Measurements from ENCODE around the gene PSORS1C2. TPM values are rescaled to one million over a fixed set of nuclear protein-coding genes. Genes with fewer than 3 reads are reported as not detected.

PSORS1C2 gene
- total RNA-seq, 3 donors from 2014 or later (not counting 1 experiment from before 2014, with no cell fraction given): not detected

GRCh38 chr6:31142361-31142761 lies 3.5 kb upstream of the PSORS1C2 start:
- WGBS (ENCODE audit: insufficient coverage): 86% methylated on average over 2 of the region's 2 CpGs
- no peak for TF ChIP-seq CTCF (IDR thresholded peaks at IDR 0.05)
- ATAC-seq (no peak), DNase-seq (no peak)
- Histone ChIP-seq H3K4me1 (ENCODE audit: control insufficient read depth, insufficient read depth, low read length) (peaks cover 6% of the 10 kb centered on the region), H3K9me3 (ENCODE audit: control insufficient read depth, insufficient read depth, low read length) (no peaks in the 10 kb centered on the region), H3K36me3 (ENCODE audit: control insufficient read depth, insufficient read depth, low read length) (peaks cover 2% of the 10 kb centered on the region), H3K27me3 (ENCODE audit: control insufficient read depth, insufficient read depth, low read length) (no peaks in the 10 kb centered on the region), H3K4me3 (ENCODE audit: low read length) (no peak overlapping the region), H3K27ac (ENCODE audit: low read length) (no peak overlapping the region)
- Mint-ChIP-seq H3K27ac (no peak overlapping the region), H3K27me3 (ENCODE audit: low read depth in 2 of 2) (peaks cover 0 to 3% of the 10 kb centered on the region in 2 donors), H3K4me3 (no peak overlapping the region), H3K36me3 (no peaks in the 10 kb centered on the region), H3K4me1 (peaks cover 4 to 5% of the 10 kb centered on the region in 2 donors), H3K9me3 (no peaks in the 10 kb centered on the region)
- intact Hi-C loops (cut with micrococcal nuclease): no loop called here

- intact Hi-C loops (cut with micrococcal nuclease): no loop called here
- peaks cover 2% of the 10 kb centered on the region for H3K36me3 ChIP-seq (ENCODE audit: control insufficient read depth, insufficient read depth, low read length)
- DNase-seq (no peak), ATAC-seq (no peak)
- no peak overlapping the region for H3K4me3 ChIP-seq (ENCODE audit: low read length)
- peaks cover 0 to 3% of the 10 kb centered on the region in 2 donors for H3K27me3 Mint-ChIP-seq (ENCODE audit: low read depth in 2 of 2)
- peaks cover 6% of the 10 kb centered on the region for H3K4me1 ChIP-seq (ENCODE audit: control insufficient read depth, insufficient read depth, low read length)
- H3K27ac Mint-ChIP-seq: no peak overlapping the region
- no peaks in the 10 kb centered on the region for H3K27me3 ChIP-seq (ENCODE audit: control insufficient read depth, insufficient read depth, low read length)
- no peak for TF ChIP-seq CTCF (IDR thresholded peaks at IDR 0.05)
- H3K9me3 ChIP-seq (ENCODE audit: control insufficient read depth, insufficient read depth, low read length): no peaks in the 10 kb centered on the region
- H3K4me3 Mint-ChIP-seq: no peak overlapping the region
- no peaks in the 10 kb centered on the region for H3K9me3 Mint-ChIP-seq
- H3K36me3 Mint-ChIP-seq: no peaks in the 10 kb centered on the region
- peaks cover 5 to 6% of the 10 kb centered on the region in 2 donors for H3K4me1 Mint-ChIP-seq
- H3K27ac ChIP-seq (ENCODE audit: low read length): no peak overlapping the region
- 91% methylated on average over 15 of the region's 15 CpGs for WGBS (ENCODE audit: insufficient coverage)
Measured at GRCh38 chr6:31140643-31141042, 1.8 kb upstream of the PSORS1C2 start.

- Mint-ChIP-seq H3K27ac (no peak overlapping the region), H3K4me1 (peaks cover 5 to 6% of the 10 kb centered on the region in 2 donors), H3K36me3 (no peaks in the 10 kb centered on the region), H3K4me3 (no peak overlapping the region), H3K27me3 (ENCODE audit: low read depth in 2 of 2) (peaks cover 0 to 3% of the 10 kb centered on the region in 2 donors), H3K9me3 (no peaks in the 10 kb centered on the region)
- TF ChIP-seq CTCF (IDR thresholded peaks at IDR 0.05): no peak
- DNase-seq: no peak
- H3K9me3 ChIP-seq (ENCODE audit: control insufficient read depth, insufficient read depth, low read length): no peaks in the 10 kb centered on the region
- H3K27ac ChIP-seq (ENCODE audit: low read length): no peak overlapping the region
- H3K4me1 ChIP-seq (ENCODE audit: control insufficient read depth, insufficient read depth, low read length): peaks cover 6% of the 10 kb centered on the region
- no peaks in the 10 kb centered on the region for H3K36me3 ChIP-seq (ENCODE audit: control insufficient read depth, insufficient read depth, low read length)
- WGBS (ENCODE audit: insufficient coverage): 73% methylated on average over 4 of the region's 4 CpGs
- no peak overlapping the region for H3K4me3 ChIP-seq (ENCODE audit: low read length)
- intact Hi-C loops (cut with micrococcal nuclease): no loop called here
- ATAC-seq: no peak
- no peaks in the 10 kb centered on the region for H3K27me3 ChIP-seq (ENCODE audit: control insufficient read depth, insufficient read depth, low read length)
Measured at GRCh38 chr6:31139599-31139998, 733 bp upstream of the PSORS1C2 start.

GRCh38 chr6:31135710-31136109 lies 3.2 kb downstream of the PSORS1C2 start:
- Mint-ChIP-seq H3K4me3 (no peak overlapping the region), H3K4me1 (peaks cover 5 to 6% of the 10 kb centered on the region in 2 donors), H3K27me3 (ENCODE audit: low read depth in 2 of 2) (peaks cover 0 to 3% of the 10 kb centered on the region in 2 donors), H3K9me3 (no peaks in the 10 kb centered on the region), H3K36me3 (no peaks in the 10 kb centered on the region), H3K27ac (no peak overlapping the region)
- DNase-seq (no peak), ATAC-seq (no peak)
- H3K36me3 ChIP-seq (ENCODE audit: control insufficient read depth, insufficient read depth, low read length): no peaks in the 10 kb centered on the region
- H3K27me3 ChIP-seq (ENCODE audit: control insufficient read depth, insufficient read depth, low read length): no peaks in the 10 kb centered on the region
- H3K27ac ChIP-seq (ENCODE audit: low read length): no peak overlapping the region
- peaks cover 6% of the 10 kb centered on the region for H3K4me1 ChIP-seq (ENCODE audit: control insufficient read depth, insufficient read depth, low read length)
- 86% methylated on average over 6 of the region's 10 CpGs for WGBS (ENCODE audit: insufficient coverage)
- no peak overlapping the region for H3K4me3 ChIP-seq (ENCODE audit: low read length)
- no peaks in the 10 kb centered on the region for H3K9me3 ChIP-seq (ENCODE audit: control insufficient read depth, insufficient read depth, low read length)
- intact Hi-C loops (cut with micrococcal nuclease): no loop called here
- no peak for TF ChIP-seq CTCF (IDR thresholded peaks at IDR 0.05)
